Measurements from ENCODE around the gene DNAAF1. TPM values are rescaled to one million over a fixed set of nuclear protein-coding genes. Genes with fewer than 3 reads are reported as not detected.
"Not testable (repeated sequence)": the region's sequence is repeated elsewhere in the genome, so short reads cannot be mapped to it uniquely, and the experiment has no call there.

DNAAF1 gene
- total RNA-seq, 1 experiment from 2014 or later = not detected

DNA sequence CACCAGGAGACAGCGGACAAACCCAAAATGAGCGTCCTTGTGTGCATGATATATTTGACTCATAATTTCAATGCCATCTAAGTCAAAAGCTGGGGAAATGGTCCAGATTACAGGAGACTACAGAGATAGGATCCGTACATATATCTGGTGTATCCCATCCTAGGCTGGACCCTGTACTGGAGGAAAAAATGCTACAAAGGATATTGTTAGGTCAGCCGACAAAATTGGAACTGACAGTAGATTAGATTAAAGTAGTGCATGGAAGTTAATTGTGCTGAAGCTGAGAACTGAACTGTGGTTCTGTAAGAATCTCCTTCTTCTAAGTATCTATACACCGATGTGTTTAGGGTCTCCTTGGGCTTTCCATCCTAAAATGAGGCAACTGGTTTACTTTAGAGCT is 70.4 kb downstream of the DNAAF1 start:
- POLR2A ChIA-PET (ENCODE audit: low non-redundant PET) = no interaction called here
- H3K4me3 ChIP-seq (ENCODE audit: low read depth, low read length, poor library complexity, severe bottlenecking) = no peak overlapping the region

DNA sequence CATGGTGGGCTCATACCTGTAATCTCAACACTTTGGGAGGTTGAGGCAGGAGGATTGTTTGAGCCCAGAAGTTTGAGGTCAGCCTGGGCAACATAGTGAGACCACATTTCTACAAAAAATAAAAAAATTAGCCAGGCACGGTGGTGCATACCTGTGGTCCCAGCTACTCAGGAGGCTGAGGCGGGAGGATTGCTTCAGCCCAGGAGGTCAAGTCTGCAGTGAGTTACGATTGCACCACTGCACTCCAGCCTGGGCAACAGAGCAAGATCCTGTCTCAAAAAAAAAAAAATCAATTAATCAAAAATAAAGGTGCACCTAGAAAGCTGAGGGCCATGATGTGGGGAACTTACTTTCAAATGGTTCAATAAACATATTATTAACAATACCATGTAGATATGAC is 71.0 kb downstream of the DNAAF1 start:
- DNase-seq (ENCODE audit: low spot score); intact Hi-C loops (cut with micrococcal nuclease; ENCODE audit: unreplicated experiment); POLR2A ChIA-PET (ENCODE audit: low non-redundant PET); CTCF ChIA-PET; BruUV-seq (replicated peaks); H3K4me3 ChIP-seq (ENCODE audit: low read depth, low read length, poor library complexity, severe bottlenecking); H3K27ac ChIP-seq (ENCODE audit: low read depth, low read length, poor library complexity, severe bottlenecking); H3K4me1 ChIP-seq (ENCODE audit: insufficient read depth, low read length, poor library complexity, severe bottlenecking); H3K9me3 ChIP-seq (ENCODE audit: low read depth, low read length, poor library complexity, severe bottlenecking); H3K36me3 ChIP-seq (ENCODE audit: insufficient read depth, low read length, poor library complexity, severe bottlenecking); H3K27me3 ChIP-seq (replicated peaks; ENCODE audit: insufficient read depth, low read depth, low read length, poor library complexity): not testable (repeated sequence)

More for the DNA sequence above, 70.4 kb downstream of the DNAAF1 start:
- H3K4me1 ChIP-seq (ENCODE audit: insufficient read depth, low read length, poor library complexity, severe bottlenecking) = no peaks in the 10 kb centered on the region
- intact Hi-C loops (cut with micrococcal nuclease; ENCODE audit: unreplicated experiment) = no loop called here
- no peak for DNase-seq (ENCODE audit: low spot score)
- BruUV-seq (replicated peaks) = no TSS peak
- CTCF ChIA-PET = no interaction called here
- no peaks in the 10 kb centered on the region for H3K9me3 ChIP-seq (ENCODE audit: low read depth, low read length, poor library complexity, severe bottlenecking)
- H3K27me3 ChIP-seq (replicated peaks; ENCODE audit: insufficient read depth, low read depth, low read length, poor library complexity) = no peaks in the 10 kb centered on the region
- TF ChIP-seq EZH2 (IDR thresholded peaks at IDR 0.05; ENCODE audit: borderline replicate concordance, low read depth, low read length, poor library complexity, severe bottlenecking) = no peak
- TF ChIP-seq, protein P1, sequence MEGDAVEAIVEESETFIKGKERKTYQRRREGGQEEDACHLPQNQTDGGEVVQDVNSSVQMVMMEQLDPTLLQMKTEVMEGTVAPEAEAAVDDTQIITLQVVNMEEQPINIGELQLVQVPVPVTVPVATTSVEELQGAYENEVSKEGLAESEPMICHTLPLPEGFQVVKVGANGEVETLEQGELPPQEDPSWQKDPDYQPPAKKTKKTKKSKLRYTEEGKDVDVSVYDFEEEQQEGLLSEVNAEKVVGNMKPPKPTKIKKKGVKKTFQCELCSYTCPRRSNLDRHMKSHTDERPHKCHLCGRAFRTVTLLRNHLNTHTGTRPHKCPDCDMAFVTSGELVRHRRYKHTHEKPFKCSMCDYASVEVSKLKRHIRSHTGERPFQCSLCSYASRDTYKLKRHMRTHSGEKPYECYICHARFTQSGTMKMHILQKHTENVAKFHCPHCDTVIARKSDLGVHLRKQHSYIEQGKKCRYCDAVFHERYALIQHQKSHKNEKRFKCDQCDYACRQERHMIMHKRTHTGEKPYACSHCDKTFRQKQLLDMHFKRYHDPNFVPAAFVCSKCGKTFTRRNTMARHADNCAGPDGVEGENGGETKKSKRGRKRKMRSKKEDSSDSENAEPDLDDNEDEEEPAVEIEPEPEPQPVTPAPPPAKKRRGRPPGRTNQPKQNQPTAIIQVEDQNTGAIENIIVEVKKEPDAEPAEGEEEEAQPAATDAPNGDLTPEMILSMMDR (conservative IDR thresholded peaks at IDR 0.05; ENCODE audit: low read depth, low read length) = no peak
- H3K36me3 ChIP-seq (ENCODE audit: insufficient read depth, low read length, poor library complexity, severe bottlenecking) = no peaks in the 10 kb centered on the region
- H3K27ac ChIP-seq (ENCODE audit: low read depth, low read length, poor library complexity, severe bottlenecking) = no peak overlapping the region

DNA sequence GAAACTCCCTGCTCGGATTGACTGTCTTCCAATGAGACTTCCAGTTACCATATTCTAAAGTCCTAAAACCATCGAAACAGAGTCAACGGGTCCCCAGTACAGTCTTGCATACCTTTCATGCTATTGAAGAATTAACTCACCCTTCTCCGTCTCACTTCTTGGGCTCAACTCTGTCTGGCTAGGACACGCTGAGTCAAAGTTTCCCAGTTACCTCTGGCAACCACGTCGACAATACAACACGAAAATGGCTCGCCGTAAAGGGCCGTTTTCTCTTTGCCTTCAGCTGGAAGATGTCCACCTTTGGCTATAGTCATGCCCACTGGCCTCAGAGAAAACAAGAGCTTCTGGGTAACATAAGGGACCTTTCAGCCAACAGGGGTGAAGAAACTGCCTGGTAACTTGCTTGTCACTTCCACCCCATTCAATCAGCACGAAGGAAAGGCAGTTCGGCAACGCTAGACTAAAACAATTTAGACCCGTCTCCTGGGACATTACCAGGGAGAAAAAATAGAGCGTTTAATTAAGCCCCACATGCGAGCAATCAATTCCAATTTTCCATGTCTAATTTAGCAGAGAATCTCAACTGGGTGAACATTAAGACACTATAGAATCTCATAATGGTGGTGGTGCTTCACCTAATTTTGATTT is 73.2 kb downstream of the DNAAF1 start:
- no peaks in the 10 kb centered on the region for H3K4me1 ChIP-seq (ENCODE audit: insufficient read depth, low read length, poor library complexity, severe bottlenecking)
- TF ChIP-seq EZH2 (IDR thresholded peaks at IDR 0.05; ENCODE audit: borderline replicate concordance, low read depth, low read length, poor library complexity, severe bottlenecking) = no peak
- TF ChIP-seq, protein P1 (conservative IDR thresholded peaks at IDR 0.05; ENCODE audit: low read depth, low read length) = no peak
- H3K27me3 ChIP-seq (replicated peaks; ENCODE audit: insufficient read depth, low read depth, low read length, poor library complexity) = no peaks in the 10 kb centered on the region
- POLR2A ChIA-PET (ENCODE audit: low non-redundant PET) = no interaction called here
- no peak for DNase-seq (ENCODE audit: low spot score)
- BruUV-seq (replicated peaks) = no TSS peak
- CTCF ChIA-PET = no interaction called here
- H3K9me3 ChIP-seq (ENCODE audit: low read depth, low read length, poor library complexity, severe bottlenecking) = no peaks in the 10 kb centered on the region
- intact Hi-C loops (cut with micrococcal nuclease; ENCODE audit: unreplicated experiment) = no loop called here
- no peak overlapping the region for H3K4me3 ChIP-seq (ENCODE audit: low read depth, low read length, poor library complexity, severe bottlenecking)
- no peaks in the 10 kb centered on the region for H3K36me3 ChIP-seq (ENCODE audit: insufficient read depth, low read length, poor library complexity, severe bottlenecking)
- no peak overlapping the region for H3K27ac ChIP-seq (ENCODE audit: low read depth, low read length, poor library complexity, severe bottlenecking)

DNA sequence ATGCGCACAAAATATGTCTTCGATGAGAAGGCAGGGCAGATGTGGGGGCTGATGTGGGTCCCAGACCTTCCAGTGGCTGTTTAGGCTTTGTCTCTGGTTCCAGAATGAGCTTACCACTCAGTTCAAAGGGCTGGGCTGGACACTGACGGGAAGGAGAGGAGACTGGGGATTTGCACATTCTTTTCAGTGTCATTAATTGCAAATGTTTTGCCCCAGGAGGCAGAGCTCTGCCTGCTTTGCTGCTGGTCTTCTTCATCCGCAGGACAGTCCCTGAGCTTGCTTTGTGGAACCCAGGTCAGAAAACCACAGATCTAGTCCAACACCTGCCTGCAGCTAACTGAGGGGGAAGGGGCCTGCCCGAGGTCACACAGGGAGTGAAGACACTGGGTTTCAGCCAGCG is 73.8 kb downstream of the DNAAF1 start:
- no TSS peak for BruUV-seq (replicated peaks)

More for the DNA sequence above, 73.8 kb downstream of the DNAAF1 start:
- TF ChIP-seq EZH2 (IDR thresholded peaks at IDR 0.05; ENCODE audit: borderline replicate concordance, low read depth, low read length, poor library complexity, severe bottlenecking) = no peak
- TF ChIP-seq, protein P1 (conservative IDR thresholded peaks at IDR 0.05; ENCODE audit: low read depth, low read length) = no peak
- ChIA-PET POLR2A (ENCODE audit: low non-redundant PET) (no interaction called here), CTCF (no interaction called here)
- intact Hi-C loops (cut with micrococcal nuclease; ENCODE audit: unreplicated experiment) = no loop called here
- H3K9me3 ChIP-seq (ENCODE audit: low read depth, low read length, poor library complexity, severe bottlenecking) = no peaks in the 10 kb centered on the region
- no peak overlapping the region for H3K27ac ChIP-seq (ENCODE audit: low read depth, low read length, poor library complexity, severe bottlenecking)
- DNase-seq (ENCODE audit: low spot score) = no peak
- H3K4me1 ChIP-seq (ENCODE audit: insufficient read depth, low read length, poor library complexity, severe bottlenecking) = no peaks in the 10 kb centered on the region
- no peaks in the 10 kb centered on the region for H3K27me3 ChIP-seq (replicated peaks; ENCODE audit: insufficient read depth, low read depth, low read length, poor library complexity)
- no peaks in the 10 kb centered on the region for H3K36me3 ChIP-seq (ENCODE audit: insufficient read depth, low read length, poor library complexity, severe bottlenecking)
- no peak overlapping the region for H3K4me3 ChIP-seq (ENCODE audit: low read depth, low read length, poor library complexity, severe bottlenecking)
